KMS-11 (cell line): ENCODE data around the gene SESTD1.

Experiments
- H2AFZ ChIP-seq: fragments of 200-600 bp; sonication (generic); 2 replicates; pipeline ENCODE4 v1.6.1; 2016; ENCODE audit warnings: antibody characterized with exemption, mixed run types, low read depth
- H3K27ac ChIP-seq: fragments of 200-600 bp; sonication (generic); 2 replicates; pipeline ENCODE4 v1.6.1; 2016; ENCODE audit warnings: mild to moderate bottlenecking, mixed run types
- H3K27me3 ChIP-seq: fragments of 200-600 bp; sonication (generic); 2 replicates; pipeline ENCODE4 v1.6.1; 2017; ENCODE audit warnings: mild to moderate bottlenecking, low read depth, mixed run types, moderate library complexity; ENCODE audit not compliant: insufficient read depth
- H3K36me3 ChIP-seq: fragments of 200-600 bp; sonication (generic); 2 replicates; pipeline ENCODE4 v1.6.1; 2017; ENCODE audit warnings: mild to moderate bottlenecking, mixed run types; ENCODE audit not compliant: insufficient read depth
- H3K4me1 ChIP-seq: fragments of 200-600 bp; sonication (generic); 2 replicates; pipeline ENCODE4 v1.6.1; 2016; ENCODE audit warnings: mild to moderate bottlenecking, low read depth, mixed run types; ENCODE audit not compliant: poor library complexity, severe bottlenecking
- H3K4me2 ChIP-seq: fragments of 200-600 bp; sonication (generic); 2 replicates; pipeline ENCODE4 v1.7.0; 2016; ENCODE audit warnings: mild to moderate bottlenecking, mixed run types
- H3K4me3 ChIP-seq: fragments of 200-600 bp; sonication (generic); IDR thresholded peaks from 2 replicates; pipeline ENCODE4 v1.6.1; 2017; ENCODE audit warnings: low read depth, low read length, mixed read lengths; ENCODE audit not compliant: insufficient read depth
- H3K79me2 ChIP-seq: fragments of 200-600 bp; sonication (generic); 2 replicates; pipeline ENCODE4 v1.6.1; 2016; ENCODE audit warnings: low read depth, mixed run types; ENCODE audit not compliant: insufficient read depth
- H3K9ac ChIP-seq: fragments of 200-600 bp; sonication (generic); 2 replicates; pipeline ENCODE4 v1.6.1; 2016; ENCODE audit warnings: mild to moderate bottlenecking, mixed run types
- H4K20me1 ChIP-seq: fragments of 200-600 bp; sonication (generic); 2 replicates; pipeline ENCODE4 v1.6.1; 2016; ENCODE audit warnings: mild to moderate bottlenecking, mixed run types; ENCODE audit not compliant: insufficient read depth
- CTCF ChIP-seq: fragments of 200-600 bp; sonication (generic); conservative IDR thresholded peaks from 2 replicates; pipeline ENCODE4 v1.6.1; 2017; ENCODE audit warnings: low read depth, mild to moderate bottlenecking, antibody characterized with exemption, low read length, moderate library complexity, mixed read lengths

The SESTD1 gene

GRCh38 chr2:179265082-179265510 is 464 bp upstream of the SESTD1 start:
- Histone ChIP-seq H3K4me1 (peaks cover 12% of the 10 kb centered on the region), H3K4me2 (peak overlapping the region; percentile 34; the same call in 1 of the 2 replicates), H2AFZ (peak overlapping the region; percentile 97), H3K36me3 (no peaks in the 10 kb centered on the region), H3K9ac (peak overlapping the region; percentile 73; the same call in 1 of the 2 replicates), H3K27me3 (no peaks in the 10 kb centered on the region), H3K4me3 (no peak overlapping the region), H4K20me1 (no peaks in the 10 kb centered on the region), H3K79me2 (peaks cover 7% of the 10 kb centered on the region; the same call in 1 of the 2 replicates), H3K27ac (no peak overlapping the region)
- TF ChIP-seq CTCF, result no peak

GRCh38 chr2:179263446-179264367 is 925 bp downstream of the SESTD1 start:
- no peaks in the 10 kb centered on the region for H4K20me1 ChIP-seq
- peaks cover 7% of the 10 kb centered on the region; the same call in 1 of the 2 replicates for H3K79me2 ChIP-seq
- peak overlapping the region; percentile 47 for H3K4me3 ChIP-seq
- H2AFZ ChIP-seq, result peak overlapping the region; percentile 97
- H3K4me2 ChIP-seq, result peak overlapping the region; percentile 90
- peak overlapping the region; percentile 6; the same call in 1 of the 2 replicates for H3K27ac ChIP-seq
- H3K9ac ChIP-seq, result peak overlapping the region; percentile 73
- H3K27me3 ChIP-seq, result no peaks in the 10 kb centered on the region
- peaks cover 12% of the 10 kb centered on the region for H3K4me1 ChIP-seq
- TF ChIP-seq CTCF, result no peak
- H3K36me3 ChIP-seq, result no peaks in the 10 kb centered on the region

- peaks cover 7% of the 10 kb centered on the region; the same call in 1 of the 2 replicates for H3K79me2 ChIP-seq
- no peaks in the 10 kb centered on the region for H3K36me3 ChIP-seq
- H4K20me1 ChIP-seq, result no peaks in the 10 kb centered on the region
- TF ChIP-seq CTCF, result no peak
- no peaks in the 10 kb centered on the region for H3K27me3 ChIP-seq
- peak overlapping the region; percentile 97 for H2AFZ ChIP-seq
- no peak overlapping the region for H3K4me3 ChIP-seq
- no peak overlapping the region for H3K27ac ChIP-seq
- H3K4me2 ChIP-seq, result peak overlapping the region; percentile 90
- H3K4me1 ChIP-seq, result peaks cover 12% of the 10 kb centered on the region
- peak overlapping the region; percentile 73; the same call in 1 of the 2 replicates for H3K9ac ChIP-seq
These were observed 1.6 kb downstream of the SESTD1 start for GRCh38 chr2:179263015-179263414.

GRCh38 chr2:179262077-179262660 is 2.5 kb downstream of the SESTD1 start:
- H4K20me1 ChIP-seq, result no peaks in the 10 kb centered on the region
- H3K4me3 ChIP-seq, result no peak overlapping the region
- no peaks in the 10 kb centered on the region for H3K27me3 ChIP-seq
- peak overlapping the region; percentile 90 for H3K4me2 ChIP-seq
- H2AFZ ChIP-seq, result no peak overlapping the region
- H3K79me2 ChIP-seq, result peaks cover 7% of the 10 kb centered on the region; the same call in 1 of the 2 replicates
- TF ChIP-seq CTCF, result no peak
- no peaks in the 10 kb centered on the region for H3K36me3 ChIP-seq
- no peak overlapping the region for H3K9ac ChIP-seq
- peaks cover 12% of the 10 kb centered on the region for H3K4me1 ChIP-seq
- H3K27ac ChIP-seq, result no peak overlapping the region
